HepG2 (cell line): ENCODE measurements around the gene HOTAIR. TPM values are rescaled to one million over a fixed set of nuclear protein-coding genes. Genes with fewer than 3 reads are reported as not detected.

Source experiments
- CEBPZ ChIP-seq: IDR thresholded peaks from 2 replicates; pipeline ENCODE4 v1.6.1; 2012; ENCODE audit warnings: low read length, improper control_type of control experiment
- KMT2B ChIP-seq: IDR thresholded peaks from 2 replicates; pipeline ENCODE4 v1.6.1; 2016; ENCODE audit warnings: missing genetic modification reagents, missing compliant biosample characterization
- NAIF1 ChIP-seq: sonication (generic); formaldehyde crosslinking; IDR thresholded peaks from 2 replicates; pipeline ENCODE4 v1.5.0; 2020; ENCODE audit warnings: mild to moderate bottlenecking, missing genetic modification reagents, borderline replicate concordance
- RFX3 ChIP-seq: IDR thresholded peaks from 2 replicates; pipeline ENCODE4 v1.6.1; 2016; ENCODE audit warnings: missing biosample characterization, missing genetic modification reagents
- TAF15 ChIP-seq: fragments of 200-400 bp; formaldehyde crosslinking; IDR thresholded peaks from one replicate; pipeline ENCODE4 v1.6.1; 2018; ENCODE audit warnings: mild to moderate bottlenecking, low read depth, low read length; ENCODE audit not compliant: poor library complexity, severe bottlenecking
- ZBTB43 ChIP-seq: sonication (generic); formaldehyde crosslinking; conservative IDR thresholded peaks from 2 replicates; pipeline ENCODE4 v1.4.0; 2020; ENCODE audit warnings: missing genetic modification reagents
- ZNF564 ChIP-seq: sonication (generic); formaldehyde crosslinking; IDR thresholded peaks from 2 replicates; pipeline ENCODE4 v1.8.1; 2023; ENCODE audit warnings: mild to moderate bottlenecking, missing genetic modification reagents
- polyA plus RNA-seq, 8 experiments: library from polyadenylated mRNA; depleted of rRNA in 3 of 8; stranded (reverse) in 7 of 8; unstranded in 1 of 8; fragments of >200 nt; fragmentation: Illumina TruSeq in 4 of 8; extraction: Trizol in 4 of 8; gene quantifications; 2 replicates each; pipeline versions ENCODE4 v1.2.1 to v1.2.3, GENCODE V29; 2011 to 2016; ENCODE audit warnings: low read depth in 4 of 8, missing spikeins in 1 of 8, mixed read lengths in 1 of 8; ENCODE audit not compliant: insufficient read depth in 1 of 8
- total RNA-seq, 5 experiments: library from RNA; depleted of rRNA; stranded (reverse); fragments of >200 nt; fragmentation: Illumina TruSeq; extraction: Trizol; gene quantifications; 2 replicates each; pipeline ENCODE4 v1.2.3, GENCODE V29; 2016; ENCODE audit warnings: low read depth in 1 of 5

The HOTAIR gene
- total and polyA plus RNA-seq, 2 of the 13 experiments (the other 11 are each of a cell fraction or from before 2014, with no cell fraction given): not detected

- no peak for TF ChIP-seq ZBTB43 (CRISPR knock-in tag)
- no peak for TF ChIP-seq CEBPZ
- TF ChIP-seq RFX3: no peak
- no peak for TF ChIP-seq KMT2B
- TF ChIP-seq NAIF1 (CRISPR knock-in tag): no peak
- no peak for TF ChIP-seq ZNF564 (CRISPR knock-in tag)
- TF ChIP-seq TAF15: no peak
Measured at GRCh38 chr12:53996240-53997203, 21.8 kb upstream of the HOTAIR start (continued).
